GM12878 (cell line): ENCODE measurements around the gene GALNT11. TPM values are rescaled to one million over a fixed set of nuclear protein-coding genes. Genes with fewer than 3 reads are reported as not detected.

Source experiments
- ATAC-seq: fragments of 200-7000 bp; cut with Tn5 transposase; 3 replicates; pipeline ENCODE4 v1.9.1; 2020; ENCODE audit warnings: mild to moderate bottlenecking, moderate library complexity
- BruUV-seq: library from RNA; stranded (reverse); fragments of 400-500 nt; replicated peaks from 2 replicates; lab custom pipeline; 2021; lab: Mats Ljungman, UMichigan
- CTCF ChIA-PET: fragments of 300-600 bp; sonication (Branson Sonifier 250); formaldehyde crosslinking; extraction: SDS; loops from one replicate; lab custom pipeline; 2021; ENCODE audit warnings: inconsistent platforms; lab: Yijun Ruan, JAX
- POLR2A ChIA-PET: fragments of 350-600 bp; formaldehyde crosslinking; extraction: SDS; loops from one replicate; lab custom pipeline; 2021; ENCODE audit warnings: inconsistent platforms; lab: Charles Lee
- RAD21 ChIA-PET: fragments of 300-600 bp; sonication (Branson Sonifier 250); formaldehyde crosslinking; loops from one replicate; lab custom pipeline; 2023; ENCODE audit warnings: antibody characterized with exemption; ENCODE audit not compliant: unreplicated experiment; lab: Charles Lee
- SMC1A ChIA-PET: fragments of 300-600 bp; sonication (Branson Sonifier 250); formaldehyde crosslinking; loops from one replicate; lab custom pipeline; 2023; ENCODE audit not compliant: unreplicated experiment, uncharacterized antibody; lab: Charles Lee
- DNase-seq: peaks from one replicate; pipeline ENCODE4 v3.0.0-alpha.2; 2011; ENCODE audit warnings: low read depth, low spot score
- FAIRE-seq: peaks from 3 replicates; lab custom pipeline; 2011; peaks lifted over from hg19 to GRCh38; lab: Jason Lieb, UNC
- H2AFZ ChIP-seq: 2 replicates; pipeline ENCODE4 v1.6.0; 2011; ENCODE audit warnings: low read depth, low read length, control low read depth; ENCODE audit not compliant: control insufficient read depth
- H3K27ac ChIP-seq: 2 replicates; pipeline ENCODE4 v1.5.1; 2011; ENCODE audit warnings: control low read depth; ENCODE audit not compliant: control insufficient read depth, insufficient read depth
- H3K27me3 ChIP-seq, 2 experiments: replicated peaks in 1 of 2; 2 replicates each; pipeline versions ENCODE4 v1.6.0 to v1.6.1; 2011; ENCODE audit warnings: low read length in 1 of 2; ENCODE audit not compliant: control insufficient read depth in 2 of 2, insufficient read depth in 2 of 2
- H3K36me3 ChIP-seq, 2 experiments: 2 replicates each; pipeline ENCODE4 v1.5.1; 2011; ENCODE audit warnings: low read length in 1 of 2; ENCODE audit not compliant: control insufficient read depth in 2 of 2, insufficient read depth in 2 of 2
- H3K4me1 ChIP-seq: 2 replicates; pipeline ENCODE4 v1.6.1; 2011; ENCODE audit warnings: mild to moderate bottlenecking, low read length, moderate library complexity, mixed read lengths; ENCODE audit not compliant: control insufficient read depth, insufficient read depth
- H3K4me2 ChIP-seq: 2 replicates; pipeline ENCODE4 v1.6.0; 2011; ENCODE audit warnings: control low read depth; ENCODE audit not compliant: control insufficient read depth, insufficient read depth
- H3K4me3 ChIP-seq: fragments of 200-600 bp; sonication (generic); 2 replicates; pipeline ENCODE4 v1.5.1; 2016
- H3K79me2 ChIP-seq: 2 replicates; pipeline ENCODE4 v1.6.0; 2011; ENCODE audit warnings: low read length; ENCODE audit not compliant: control insufficient read depth, insufficient read depth
- H3K9ac ChIP-seq: 2 replicates; pipeline ENCODE4 v1.8.0; 2011; ENCODE audit warnings: low read length, control low read depth, mixed read lengths; ENCODE audit not compliant: control insufficient read depth, insufficient read depth
- H3K9me3 ChIP-seq: replicated peaks from 3 replicates; pipeline ENCODE4 v1.5.1; 2011; ENCODE audit warnings: mild to moderate bottlenecking, low read length; ENCODE audit not compliant: control insufficient read depth, insufficient read depth
- H4K20me1 ChIP-seq: 2 replicates; pipeline ENCODE4 v1.6.0; 2011; ENCODE audit not compliant: control insufficient read depth, insufficient read depth
- CHD1 ChIP-seq: IDR thresholded peaks from 2 replicates; pipeline ENCODE4 v1.6.1; 2012; ENCODE audit warnings: low read depth, low read length, improper control_type of control experiment
- JUND ChIP-seq: IDR thresholded peaks from 2 replicates; pipeline ENCODE4 v1.6.1; 2012; ENCODE audit warnings: low read depth, mild to moderate bottlenecking, low read length, improper control_type of control experiment, moderate library complexity
- KDM1A ChIP-seq: fragments of 200-600 bp; sonication (generic); IDR thresholded peaks from 2 replicates; pipeline ENCODE4 v1.6.1; 2016; ENCODE audit warnings: borderline replicate concordance
- MTA2 ChIP-seq: fragments of 450-650 bp; IDR thresholded peaks from 2 replicates; pipeline ENCODE4 v1.6.1; 2016; ENCODE audit warnings: low read depth, mild to moderate bottlenecking, moderate library complexity
- POLR2AphosphoS5 ChIP-seq: IDR thresholded peaks from 2 replicates; pipeline ENCODE4 v1.6.1; 2011; ENCODE audit warnings: mild to moderate bottlenecking, low read length, inconsistent platforms
- RAD51 ChIP-seq: fragments of 450-650 bp; IDR thresholded peaks from 2 replicates; pipeline ENCODE4 v1.6.1; 2016; ENCODE audit warnings: moderate library complexity, mild to moderate bottlenecking, inconsistent platforms
- RBBP5 ChIP-seq: fragments of 200-600 bp; sonication (generic); conservative IDR thresholded peaks from 2 replicates; pipeline ENCODE4 v1.6.1; 2016
- STAT1 ChIP-seq: fragments of 450-650 bp; conservative IDR thresholded peaks from 2 replicates; pipeline ENCODE4 v1.6.1; 2014; ENCODE audit warnings: antibody characterized with exemption, mild to moderate bottlenecking
- WRNIP1 ChIP-seq: IDR thresholded peaks from 2 replicates; pipeline ENCODE4 v1.6.1; 2011; ENCODE audit warnings: low read depth, low read length, improper control_type of control experiment, borderline replicate concordance
- WGBS: methylation state at CpG from one replicate; pipeline ENCODE4 v1.1.6; 2016; ENCODE audit warnings: low lambda C conversion rate; ENCODE audit not compliant: insufficient replicate concordance, insufficient coverage; ENCODE audit errors: missing lambda C conversion rate; 5-methylcytosine and 5-hydroxymethylcytosine counted together
- in situ Hi-C: fragments of 300-500 bp; cut with MboI; formaldehyde crosslinking; loops from 9 replicates; pipeline ENCODE4 v1.14.3; 2018; ENCODE audit warnings: mixed read lengths
- intact Hi-C: fragments of 100-400 bp; cut with micrococcal nuclease; formaldehyde crosslinking; loops from one replicate; pipeline ENCODE4 v1.14.2; 2022; ENCODE audit not compliant: unreplicated experiment
- polyA plus RNA-seq, 11 experiments: library from polyadenylated mRNA; depleted of rRNA in 4 of 11; unstranded in 6 of 11; stranded (reverse) in 5 of 11; fragments of >200 nt; fragmentation: Nextera tagmentation in 4 of 11; fragmentation: Illumina TruSeq in 1 of 11; extraction: Ambion mirVana in 4 of 11; extraction: Trizol in 1 of 11; gene quantifications; 1 replicate in 1 of 11; 2 replicates in 10 of 11; pipeline versions ENCODE4 v1.2.1 to v1.2.3, GENCODE V29; 2011 to 2016; ENCODE audit warnings: inconsistent platforms in 2 of 11, missing spikeins in 2 of 11, low read depth in 1 of 11
- total RNA-seq, 4 experiments: library from RNA; depleted of rRNA in 3 of 4; stranded (reverse); fragments of >200 nt in 3 of 4; fragmentation: Illumina TruSeq in 1 of 4; extraction: Trizol in 1 of 4; gene quantifications; 2 replicates each; pipeline versions ENCODE4 v1.2.1 to v1.2.3, GENCODE V29; 2013 to 2021
- TF ChIP-seq, protein P1 (sequence below): IDR thresholded peaks from 2 replicates; pipeline ENCODE4 v1.6.1; 2012; ENCODE audit warnings: low read length, inconsistent platforms
- TF ChIP-seq, protein P2 (sequence below): fragments of 450-650 bp; IDR thresholded peaks from 2 replicates; pipeline ENCODE4 v1.6.1; 2017; ENCODE audit warnings: borderline replicate concordance
- TF ChIP-seq, protein P3 (sequence below): fragments of 450-650 bp; IDR thresholded peaks from 2 replicates; pipeline ENCODE4 v1.6.1; 2016; ENCODE audit warnings: mild to moderate bottlenecking, moderate library complexity, borderline replicate concordance
- TF ChIP-seq, protein P4 (sequence below): IDR thresholded peaks from 2 replicates; pipeline ENCODE4 v1.6.1; 2012; ENCODE audit warnings: low read depth, low read length, improper control_type of control experiment

The GALNT11 gene
- total and polyA plus RNA-seq, 10 of the 15 experiments (the other 5 are each of a cell fraction or from before 2014, with no cell fraction given), result 2.0 to 9.5 (median 6.4) TPM

DNA sequence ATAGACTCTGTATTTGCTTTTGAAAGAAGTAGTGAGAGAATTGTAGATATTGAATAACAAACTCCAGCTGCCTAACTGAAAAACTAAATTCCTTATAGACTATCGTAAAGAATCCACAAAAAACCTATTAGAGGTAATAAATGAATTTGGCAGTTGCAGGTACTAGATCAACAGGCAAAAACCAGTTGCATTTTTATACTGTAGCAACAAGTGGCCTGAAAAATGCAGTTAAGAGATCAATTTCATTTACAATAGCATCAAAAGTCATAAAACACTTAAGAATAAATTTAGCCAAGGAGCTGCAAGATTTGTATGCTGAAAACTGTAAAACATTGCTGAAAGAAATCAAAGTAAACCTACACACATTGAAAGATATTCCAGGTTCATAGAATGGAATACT lies 70.3 kb downstream of the GALNT11 start:
- DNase-seq, result no peak
- Histone ChIP-seq H3K27me3 (no peaks in the 10 kb centered on the region), H3K36me3 (no peaks in the 10 kb centered on the region), H3K4me3 (no peak overlapping the region)
- no TSS peak for BruUV-seq
- intact Hi-C loops, result no loop called here
- no peak for TF ChIP-seq RBBP5
- TF ChIP-seq RAD51, result no peak
- TF ChIP-seq MTA2, result no peak
- no peak for TF ChIP-seq KDM1A
- TF ChIP-seq, protein P1, sequence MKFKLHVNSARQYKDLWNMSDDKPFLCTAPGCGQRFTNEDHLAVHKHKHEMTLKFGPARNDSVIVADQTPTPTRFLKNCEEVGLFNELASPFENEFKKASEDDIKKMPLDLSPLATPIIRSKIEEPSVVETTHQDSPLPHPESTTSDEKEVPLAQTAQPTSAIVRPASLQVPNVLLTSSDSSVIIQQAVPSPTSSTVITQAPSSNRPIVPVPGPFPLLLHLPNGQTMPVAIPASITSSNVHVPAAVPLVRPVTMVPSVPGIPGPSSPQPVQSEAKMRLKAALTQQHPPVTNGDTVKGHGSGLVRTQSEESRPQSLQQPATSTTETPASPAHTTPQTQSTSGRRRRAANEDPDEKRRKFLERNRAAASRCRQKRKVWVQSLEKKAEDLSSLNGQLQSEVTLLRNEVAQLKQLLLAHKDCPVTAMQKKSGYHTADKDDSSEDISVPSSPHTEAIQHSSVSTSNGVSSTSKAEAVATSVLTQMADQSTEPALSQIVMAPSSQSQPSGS, result no peak
- TF ChIP-seq STAT1, result no peak
- no peak for TF ChIP-seq POLR2AphosphoS5
- TF ChIP-seq JUND, result no peak
- no peak for TF ChIP-seq WRNIP1
- TF ChIP-seq, protein P2, sequence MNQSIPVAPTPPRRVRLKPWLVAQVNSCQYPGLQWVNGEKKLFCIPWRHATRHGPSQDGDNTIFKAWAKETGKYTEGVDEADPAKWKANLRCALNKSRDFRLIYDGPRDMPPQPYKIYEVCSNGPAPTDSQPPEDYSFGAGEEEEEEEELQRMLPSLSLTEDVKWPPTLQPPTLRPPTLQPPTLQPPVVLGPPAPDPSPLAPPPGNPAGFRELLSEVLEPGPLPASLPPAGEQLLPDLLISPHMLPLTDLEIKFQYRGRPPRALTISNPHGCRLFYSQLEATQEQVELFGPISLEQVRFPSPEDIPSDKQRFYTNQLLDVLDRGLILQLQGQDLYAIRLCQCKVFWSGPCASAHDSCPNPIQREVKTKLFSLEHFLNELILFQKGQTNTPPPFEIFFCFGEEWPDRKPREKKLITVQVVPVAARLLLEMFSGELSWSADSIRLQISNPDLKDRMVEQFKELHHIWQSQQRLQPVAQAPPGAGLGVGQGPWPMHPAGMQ, result no peak
- TF ChIP-seq CHD1, result no peak
- TF ChIP-seq, protein P3, sequence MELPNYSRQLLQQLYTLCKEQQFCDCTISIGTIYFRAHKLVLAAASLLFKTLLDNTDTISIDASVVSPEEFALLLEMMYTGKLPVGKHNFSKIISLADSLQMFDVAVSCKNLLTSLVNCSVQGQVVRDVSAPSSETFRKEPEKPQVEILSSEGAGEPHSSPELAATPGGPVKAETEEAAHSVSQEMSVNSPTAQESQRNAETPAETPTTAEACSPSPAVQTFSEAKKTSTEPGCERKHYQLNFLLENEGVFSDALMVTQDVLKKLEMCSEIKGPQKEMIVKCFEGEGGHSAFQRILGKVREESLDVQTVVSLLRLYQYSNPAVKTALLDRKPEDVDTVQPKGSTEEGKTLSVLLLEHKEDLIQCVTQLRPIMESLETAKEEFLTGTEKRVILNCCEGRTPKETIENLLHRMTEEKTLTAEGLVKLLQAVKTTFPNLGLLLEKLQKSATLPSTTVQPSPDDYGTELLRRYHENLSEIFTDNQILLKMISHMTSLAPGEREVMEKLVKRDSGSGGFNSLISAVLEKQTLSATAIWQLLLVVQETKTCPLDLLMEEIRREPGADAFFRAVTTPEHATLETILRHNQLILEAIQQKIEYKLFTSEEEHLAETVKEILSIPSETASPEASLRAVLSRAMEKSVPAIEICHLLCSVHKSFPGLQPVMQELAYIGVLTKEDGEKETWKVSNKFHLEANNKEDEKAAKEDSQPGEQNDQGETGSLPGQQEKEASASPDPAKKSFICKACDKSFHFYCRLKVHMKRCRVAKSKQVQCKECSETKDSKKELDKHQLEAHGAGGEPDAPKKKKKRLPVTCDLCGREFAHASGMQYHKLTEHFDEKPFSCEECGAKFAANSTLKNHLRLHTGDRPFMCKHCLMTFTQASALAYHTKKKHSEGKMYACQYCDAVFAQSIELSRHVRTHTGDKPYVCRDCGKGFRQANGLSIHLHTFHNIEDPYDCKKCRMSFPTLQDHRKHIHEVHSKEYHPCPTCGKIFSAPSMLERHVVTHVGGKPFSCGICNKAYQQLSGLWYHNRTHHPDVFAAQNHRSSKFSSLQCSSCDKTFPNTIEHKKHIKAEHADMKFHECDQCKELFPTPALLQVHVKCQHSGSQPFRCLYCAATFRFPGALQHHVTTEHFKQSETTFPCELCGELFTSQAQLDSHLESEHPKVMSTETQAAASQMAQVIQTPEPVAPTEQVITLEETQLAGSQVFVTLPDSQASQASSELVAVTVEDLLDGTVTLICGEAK, result no peak
- TF ChIP-seq, protein P4, sequence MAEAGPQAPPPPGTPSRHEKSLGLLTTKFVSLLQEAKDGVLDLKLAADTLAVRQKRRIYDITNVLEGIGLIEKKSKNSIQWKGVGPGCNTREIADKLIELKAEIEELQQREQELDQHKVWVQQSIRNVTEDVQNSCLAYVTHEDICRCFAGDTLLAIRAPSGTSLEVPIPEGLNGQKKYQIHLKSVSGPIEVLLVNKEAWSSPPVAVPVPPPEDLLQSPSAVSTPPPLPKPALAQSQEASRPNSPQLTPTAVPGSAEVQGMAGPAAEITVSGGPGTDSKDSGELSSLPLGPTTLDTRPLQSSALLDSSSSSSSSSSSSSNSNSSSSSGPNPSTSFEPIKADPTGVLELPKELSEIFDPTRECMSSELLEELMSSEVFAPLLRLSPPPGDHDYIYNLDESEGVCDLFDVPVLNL, result no peak
- TF ChIP-seq, all 136 proteins: peak for 0
- FAIRE-seq, result no peak
- ChIA-PET CTCF (no interaction called here), SMC1A (interaction anchor here (0.7 kb wide), 1 partner anchor 611 kb away, joined by 5 read pairs; no protein-coding TSS in a partner anchor), POLR2A (no interaction called here), RAD21 (no interaction called here)
- Histone ChIP-seq H3K9ac (no peak overlapping the region), H3K4me1 (no peaks in the 10 kb centered on the region), H3K4me2 (no peak overlapping the region), H4K20me1 (no peaks in the 10 kb centered on the region), H2AFZ (no peak overlapping the region), H3K27ac (no peak overlapping the region), H3K9me3 (no peaks in the 10 kb centered on the region), H3K79me2 (no peaks in the 10 kb centered on the region)
- no peak for ATAC-seq
- 96% methylated on average over 1 of the region's 1 CpG for WGBS
- in situ Hi-C loops, result no loop called here
